EH (cell line): ENCODE data around the gene FAM180A.
"Not testable (repeated sequence)": the region's sequence is repeated elsewhere in the genome, so short reads cannot be mapped to it uniquely, and the experiment has no call there.

ENCODE experiments used
- DNase-seq: peaks from one replicate; pipeline ENCODE4 v3.0.0-alpha.2; 2015; ENCODE audit warnings: low read depth

Gene FAM180A

DNA sequence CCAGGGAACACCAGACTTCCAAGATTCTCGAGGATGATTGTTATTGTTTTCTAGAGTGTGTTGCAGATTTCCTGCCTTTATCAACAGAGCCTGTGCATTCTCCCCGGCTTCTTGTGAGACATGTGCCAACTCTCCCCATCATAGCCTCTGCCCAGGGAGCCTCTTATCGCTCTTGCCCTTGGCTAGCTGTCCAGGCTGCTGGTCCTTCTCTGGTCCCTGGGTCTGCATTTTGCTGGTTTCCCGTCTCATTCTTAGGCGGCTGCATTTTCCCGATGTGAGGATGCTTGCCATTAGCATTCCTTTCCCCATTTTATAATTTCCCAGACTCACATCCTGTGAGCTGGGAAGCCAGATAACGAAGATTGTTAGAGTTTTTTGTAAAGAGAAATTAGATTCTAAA lies 35.8 kb downstream of the FAM180A start:
- DNase-seq = peak; percentile 27

DNA sequence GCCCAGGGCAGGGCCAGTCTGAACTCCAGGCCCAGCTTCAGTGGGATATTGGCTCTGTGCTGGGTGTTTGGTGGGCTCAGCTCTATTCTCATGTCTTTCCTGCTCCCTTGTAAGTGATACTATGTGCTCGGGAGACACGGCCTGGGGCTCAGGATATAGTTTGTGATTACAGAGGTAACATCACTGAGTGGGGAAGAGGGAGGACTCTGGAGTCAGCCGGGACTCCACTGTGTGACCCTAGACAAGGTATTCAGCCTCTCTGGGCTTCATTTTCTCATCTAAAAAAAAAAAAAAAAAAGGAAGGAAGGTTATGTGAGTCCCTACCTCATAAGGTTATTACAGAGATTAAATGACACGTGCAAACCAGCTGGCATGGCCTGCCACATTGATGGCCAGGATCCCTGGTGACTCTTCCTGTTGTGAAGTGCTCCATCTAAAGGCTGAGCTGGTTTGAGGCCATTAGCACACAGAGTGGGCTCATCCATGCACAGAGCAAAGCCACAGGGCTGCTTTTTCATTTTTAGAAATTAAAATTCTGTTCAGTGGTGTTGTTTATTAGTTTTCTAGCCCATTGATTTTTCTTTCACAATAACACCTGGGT lies 36.3 kb downstream of the FAM180A start:
- peak; percentile 13 for DNase-seq

DNA sequence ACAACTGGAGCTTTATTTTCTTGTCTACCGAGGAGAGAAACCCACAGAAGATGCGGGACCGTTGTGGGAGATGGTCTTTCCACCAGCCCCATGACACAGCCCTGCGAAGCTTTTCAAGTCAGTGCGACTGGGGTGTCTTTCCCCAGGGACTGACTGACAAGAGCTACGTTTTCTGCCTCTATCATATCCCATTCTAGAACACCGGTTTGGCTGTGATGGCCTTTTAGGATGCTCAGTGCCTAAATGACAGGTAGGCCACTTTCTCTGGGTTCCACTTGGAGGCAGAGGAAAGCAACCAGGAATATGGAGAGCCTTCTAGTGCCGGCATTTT lies 37.5 kb downstream of the FAM180A start:
- DNase-seq = no peak

DNA sequence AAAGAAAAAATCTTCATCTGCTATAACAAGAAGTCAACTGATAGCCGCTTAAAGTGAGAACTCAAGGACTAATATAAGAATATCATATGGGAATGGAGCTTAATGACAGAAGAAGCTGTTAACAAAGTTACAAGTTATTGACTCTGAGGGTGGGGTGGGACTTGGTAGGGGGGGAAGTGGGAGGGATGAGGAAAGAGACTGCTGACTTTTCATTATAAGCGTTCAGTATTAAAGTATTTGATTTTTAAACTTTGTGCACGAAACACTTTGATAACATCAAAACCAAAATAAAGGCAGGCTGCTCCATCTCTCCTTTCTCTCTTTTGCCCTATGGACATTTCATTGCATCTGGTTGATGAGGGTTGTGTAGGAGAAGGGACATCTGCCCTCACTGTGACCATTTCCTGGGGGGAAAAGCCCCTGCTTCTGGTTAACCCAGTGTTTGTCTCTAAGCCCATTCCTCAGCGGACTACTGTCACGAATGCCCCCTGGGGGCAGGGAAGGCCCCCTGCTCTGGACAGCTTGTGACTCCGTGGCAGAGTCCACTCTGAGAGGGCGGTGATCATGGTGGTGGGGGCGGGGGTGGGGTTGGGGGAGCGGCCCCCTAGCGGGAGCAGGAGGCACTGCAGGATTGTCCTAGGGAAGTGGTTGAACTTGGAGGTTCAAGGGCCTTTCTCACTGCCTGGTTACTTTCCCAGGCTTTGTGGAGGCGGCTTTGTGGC lies 38.0 kb downstream of the FAM180A start:
- peak; percentile 9 for DNase-seq

DNA sequence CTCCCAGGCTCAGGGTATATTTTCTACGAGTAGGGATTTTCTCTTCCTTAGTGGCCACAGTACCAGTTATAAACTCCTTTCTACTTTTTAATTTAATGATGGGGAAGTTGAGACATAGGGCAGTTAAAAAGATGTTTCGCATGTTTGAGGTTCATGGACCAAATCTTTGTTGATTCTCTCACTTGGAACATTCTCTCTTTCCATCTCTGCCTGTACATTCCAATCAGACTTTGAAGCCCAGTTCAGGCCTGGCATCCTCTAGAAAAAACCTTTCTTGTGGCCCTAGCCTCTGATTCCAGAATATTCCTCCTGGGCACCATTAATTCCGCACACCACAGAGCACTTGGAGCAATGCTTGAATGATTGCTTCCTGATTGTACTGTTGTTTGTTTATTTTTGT lies 39.1 kb downstream of the FAM180A start:
- DNase-seq = peak; percentile 67

DNA sequence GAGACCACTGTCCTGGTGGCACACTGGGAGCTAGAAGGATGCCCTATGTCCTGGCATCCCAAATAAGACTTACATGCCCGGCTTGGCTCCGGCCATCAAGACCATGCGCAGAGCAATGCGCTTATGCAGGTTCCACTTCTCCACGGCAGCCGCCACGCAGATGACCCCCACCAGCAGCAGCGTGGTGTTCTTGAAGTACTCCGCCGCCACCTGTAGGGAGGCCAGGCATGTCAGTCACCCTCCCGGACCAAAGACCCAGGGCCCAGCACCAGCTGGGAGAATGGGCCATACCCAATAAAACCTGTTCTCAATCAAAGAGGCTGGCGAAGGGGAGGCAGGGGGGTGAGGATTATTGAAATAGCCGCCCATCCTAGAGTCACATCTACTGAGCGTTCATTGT lies 40.6 kb downstream of the FAM180A start:
- DNase-seq = no peak

DNA sequence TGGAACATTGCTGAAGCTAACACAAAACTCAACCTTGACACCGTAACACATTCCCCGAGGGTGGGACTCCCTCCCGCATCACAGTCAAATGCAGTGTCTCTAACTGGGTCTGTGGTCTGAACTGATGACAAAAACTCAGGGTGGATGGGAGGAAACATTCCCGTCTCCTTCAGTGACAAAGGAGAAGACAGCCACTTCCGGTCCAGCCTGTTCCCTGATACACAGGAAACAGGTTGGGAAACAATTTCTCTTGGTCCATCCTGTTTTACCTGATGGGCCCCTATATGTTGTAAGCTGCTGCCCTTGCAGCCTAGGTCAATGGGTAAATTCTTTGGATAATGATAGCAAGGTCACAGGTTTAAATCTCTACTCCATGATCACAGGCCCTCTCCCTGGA lies 41.0 kb downstream of the FAM180A start:
- DNase-seq = no peak

DNA sequence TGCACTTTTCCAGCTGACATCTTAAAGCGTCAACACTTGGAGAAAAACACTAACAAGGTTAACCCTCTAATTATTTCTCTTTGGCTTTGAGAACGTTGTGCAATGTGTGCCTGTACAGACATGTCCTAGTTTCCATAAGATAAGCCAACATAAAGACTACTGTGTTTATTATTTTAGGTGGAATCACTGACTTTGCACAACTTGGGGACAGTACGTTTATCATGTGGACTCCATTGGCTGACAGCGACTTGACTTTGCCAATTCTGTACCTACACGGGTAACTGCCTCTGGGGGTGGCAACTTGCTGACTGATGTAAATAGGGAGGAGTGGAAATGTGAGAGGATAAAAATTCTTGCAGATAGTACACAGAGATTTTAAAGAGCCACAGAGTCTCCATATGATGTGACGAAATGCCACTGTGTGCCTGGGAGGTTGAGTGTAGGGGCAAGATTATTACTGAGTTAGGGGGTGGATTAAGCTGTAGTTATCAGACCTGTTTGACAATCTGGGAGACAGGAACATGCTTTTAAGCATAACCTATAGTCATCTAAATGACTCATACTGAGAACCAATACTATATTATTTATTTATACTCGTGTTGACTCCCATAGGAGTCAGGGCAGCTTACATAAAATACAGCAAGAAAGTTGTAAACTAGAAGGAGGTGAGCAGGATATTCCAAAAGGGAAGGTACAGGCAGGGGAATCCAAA lies 41.6 kb downstream of the FAM180A start:
- DNase-seq = no peak

DNA sequence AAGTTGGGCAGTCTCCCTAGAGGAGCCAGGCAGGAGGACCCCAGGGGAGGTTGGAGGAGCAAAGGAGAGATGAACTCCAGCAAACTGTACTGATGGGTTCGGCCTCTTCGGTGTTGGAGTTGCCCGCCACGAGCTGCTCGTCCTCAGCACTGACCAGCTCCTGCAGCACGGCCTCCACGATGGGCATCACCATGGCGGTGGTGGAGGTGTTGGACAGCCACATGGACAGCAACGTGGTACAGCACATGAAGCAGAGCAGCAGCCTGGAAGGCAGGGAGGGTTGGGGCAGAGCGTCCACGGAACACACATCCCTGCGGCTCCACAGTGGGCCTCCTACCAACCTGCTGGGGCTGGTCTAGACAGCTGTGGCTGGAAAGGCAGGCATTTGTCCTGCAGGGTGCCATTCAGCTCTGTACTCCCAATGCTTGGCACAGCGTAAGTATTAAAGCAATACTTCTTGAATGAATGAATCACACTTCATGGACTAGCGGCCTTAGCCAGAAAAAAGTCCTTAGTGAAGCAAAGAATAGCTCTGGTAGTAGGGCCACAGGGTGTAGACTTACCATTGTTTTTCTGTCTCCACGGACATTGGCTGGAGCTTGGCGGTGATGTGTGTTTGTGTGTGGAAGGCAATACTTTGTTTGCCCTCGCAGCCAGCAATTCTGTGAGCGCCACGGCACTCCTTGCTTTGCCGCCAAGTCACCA lies 42.4 kb downstream of the FAM180A start:
- no peak for DNase-seq

DNA sequence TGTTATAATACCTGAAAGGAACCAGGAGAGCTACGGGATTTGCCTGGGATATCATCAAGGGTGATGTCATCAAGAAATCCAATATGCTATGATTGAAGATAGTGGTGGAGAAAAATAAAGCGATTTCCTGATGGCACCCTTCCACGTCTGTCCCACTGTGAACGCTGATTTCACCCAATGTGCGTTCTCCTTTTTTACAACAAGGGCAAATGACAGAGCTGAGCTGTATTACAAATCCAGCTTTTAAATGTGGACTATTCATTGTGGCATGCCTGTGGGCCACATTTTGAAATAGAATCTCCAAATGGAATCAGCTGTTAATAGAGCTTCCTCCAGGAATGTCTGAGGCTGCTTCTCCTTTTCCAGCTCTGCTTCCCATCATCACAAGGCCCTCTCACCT lies 43.9 kb downstream of the FAM180A start:
- DNase-seq = no peak

DNA sequence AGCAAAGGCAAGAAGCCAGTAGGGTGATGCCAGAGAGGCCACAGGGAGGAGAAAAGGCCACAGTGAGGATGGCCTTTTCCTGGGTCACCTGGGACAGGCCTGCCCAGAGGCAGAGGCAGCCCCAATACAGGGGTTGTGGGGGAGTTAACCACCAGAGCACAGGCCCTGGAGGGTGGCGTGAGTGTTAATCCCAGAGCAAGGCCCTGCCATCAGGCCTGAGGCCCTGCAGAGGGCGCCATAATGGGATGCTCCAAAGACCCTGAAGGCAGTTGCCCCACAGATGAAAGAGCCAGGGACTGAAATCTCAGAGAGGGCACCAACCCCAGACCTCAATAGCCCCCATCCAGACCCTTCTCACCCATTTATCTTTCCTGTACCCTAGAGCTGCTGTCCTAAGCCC lies 44.5 kb downstream of the FAM180A start:
- DNase-seq = no peak

DNA sequence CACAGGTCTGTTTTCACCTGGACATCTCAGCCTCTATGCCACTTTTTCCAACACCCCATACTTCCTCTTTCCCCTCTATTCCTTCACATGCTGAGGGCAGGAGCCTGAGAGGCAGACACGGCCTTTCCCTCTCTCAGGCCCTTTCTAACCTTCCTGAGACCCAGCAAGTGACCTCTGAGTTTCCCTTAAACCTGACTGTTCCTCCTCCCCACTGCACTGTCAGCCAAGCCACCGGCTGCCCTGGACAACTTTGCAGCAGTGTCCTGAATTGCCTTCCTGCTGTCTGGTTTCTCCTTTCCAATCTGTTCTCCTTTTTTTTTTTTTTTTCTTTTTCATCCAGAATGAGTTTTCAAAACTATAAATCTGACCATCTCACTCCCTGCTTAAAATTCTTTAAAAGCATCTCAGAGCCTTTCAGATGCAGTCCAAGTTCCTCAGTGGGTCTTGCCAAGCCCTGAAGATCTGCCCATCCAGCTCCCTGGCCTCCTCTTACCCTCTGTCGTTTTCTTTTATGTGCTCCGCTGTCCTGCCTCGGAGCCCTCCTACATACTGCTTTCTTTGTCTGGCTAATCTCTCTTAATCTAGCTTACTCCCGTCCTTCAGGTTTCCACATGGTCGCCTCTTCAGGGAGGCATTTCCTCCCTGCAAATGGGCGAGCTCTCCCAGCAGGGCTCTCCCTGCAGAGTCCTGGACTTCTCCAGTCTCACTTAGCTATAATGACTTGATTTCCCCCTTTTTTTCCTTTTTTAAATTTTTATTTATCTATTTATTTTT lies 51.1 kb downstream of the FAM180A start:
- no peak for DNase-seq

DNA sequence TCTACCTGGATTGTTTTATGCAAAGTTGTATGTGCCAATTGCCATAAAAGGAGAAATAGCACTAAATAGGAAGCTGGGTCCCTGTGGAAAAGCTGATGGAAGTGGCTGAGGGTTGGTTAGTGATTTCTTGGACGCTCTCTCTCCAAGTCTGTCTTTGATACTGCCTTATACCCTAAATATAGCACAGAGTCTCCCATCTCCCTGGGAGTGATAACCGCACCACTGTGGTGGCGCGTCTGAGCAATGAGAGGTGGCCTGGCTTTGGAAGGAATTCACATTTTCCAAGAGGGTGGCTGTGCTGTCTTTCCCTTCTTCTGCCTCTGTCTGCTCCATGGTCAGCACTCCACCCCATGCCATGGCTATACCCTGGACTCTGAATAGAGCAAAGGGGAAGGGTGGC lies 55.1 kb downstream of the FAM180A start:
- no peak for DNase-seq

DNA sequence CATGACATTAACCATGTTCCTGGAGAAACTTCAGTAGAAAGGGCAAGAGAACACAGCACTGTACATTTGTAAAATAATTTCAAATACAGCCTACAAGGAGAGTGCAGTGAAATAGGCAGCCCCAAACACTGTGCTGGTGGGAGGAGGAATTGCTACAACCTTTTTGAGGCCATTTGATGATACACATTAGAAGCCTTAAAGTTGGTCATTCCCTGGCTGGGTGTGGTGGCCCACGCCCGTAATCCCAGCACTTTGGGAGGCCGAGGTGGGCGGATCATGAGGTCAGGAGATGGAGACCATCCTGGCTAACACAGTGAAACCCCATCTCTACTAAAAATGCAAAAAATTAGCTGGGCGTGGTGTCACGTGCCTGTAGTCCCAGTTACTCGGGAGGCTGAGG lies 56.0 kb downstream of the FAM180A start:
- DNase-seq = not testable (repeated sequence)

DNA sequence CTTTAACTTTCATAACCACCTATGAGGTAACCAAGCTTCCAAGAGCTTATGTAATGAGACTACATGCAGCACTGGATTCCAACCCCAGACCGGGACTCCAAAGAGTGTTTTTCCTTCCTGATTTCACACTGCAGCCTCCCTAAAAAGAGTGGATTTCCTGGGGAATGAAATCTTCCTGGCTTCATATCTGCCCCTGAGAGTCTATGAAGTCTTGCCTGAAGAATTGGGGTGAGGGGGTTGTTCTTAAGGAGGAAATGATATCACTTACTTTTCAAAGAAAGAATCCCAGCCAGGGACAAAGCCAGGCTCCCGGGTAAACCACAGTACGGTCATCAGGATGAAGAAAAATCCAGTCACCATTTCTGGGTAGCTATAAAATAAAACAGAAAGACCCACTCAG lies 56.6 kb downstream of the FAM180A start:
- DNase-seq = peak; percentile 63

DNA sequence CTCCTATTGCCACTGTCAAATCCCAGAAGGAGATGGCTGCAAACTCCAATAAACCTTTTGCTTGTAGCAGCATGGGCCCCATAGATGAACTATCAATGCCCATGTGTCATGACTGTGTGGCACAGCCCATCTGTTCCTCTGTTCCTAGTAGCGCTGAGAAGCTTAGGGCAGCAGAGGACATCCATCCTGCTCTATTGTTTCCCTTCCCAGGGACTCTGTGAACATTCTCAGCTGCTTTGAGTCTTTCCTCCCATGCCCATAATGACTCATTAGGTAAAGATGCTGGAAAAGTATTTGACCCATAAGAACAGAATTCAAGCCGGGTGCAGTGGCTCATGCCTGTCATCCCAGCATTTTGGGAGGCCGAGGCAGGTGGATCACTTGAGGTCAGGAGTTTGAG lies 58.0 kb downstream of the FAM180A start:
- DNase-seq = peak; percentile 89

DNA sequence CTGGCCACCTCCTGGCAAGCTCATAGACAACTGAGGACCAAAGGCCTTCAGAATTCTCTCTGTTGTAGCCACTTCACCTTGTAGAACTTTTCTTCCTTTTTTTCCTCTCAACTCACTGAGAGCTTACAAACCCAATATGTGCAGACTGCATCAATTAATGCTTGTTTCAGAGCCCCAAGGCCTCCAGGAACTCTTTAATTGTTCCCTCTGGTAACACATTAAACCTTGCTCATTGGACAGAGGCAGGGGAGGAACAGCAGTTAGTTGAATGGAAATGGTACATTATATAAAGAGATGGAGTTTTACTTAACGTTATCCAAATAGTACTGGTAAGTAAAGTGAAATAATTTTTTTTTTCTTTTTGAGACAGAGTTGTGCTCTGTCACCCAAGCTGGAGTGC lies 61.1 kb downstream of the FAM180A start:
- DNase-seq = no peak

DNA sequence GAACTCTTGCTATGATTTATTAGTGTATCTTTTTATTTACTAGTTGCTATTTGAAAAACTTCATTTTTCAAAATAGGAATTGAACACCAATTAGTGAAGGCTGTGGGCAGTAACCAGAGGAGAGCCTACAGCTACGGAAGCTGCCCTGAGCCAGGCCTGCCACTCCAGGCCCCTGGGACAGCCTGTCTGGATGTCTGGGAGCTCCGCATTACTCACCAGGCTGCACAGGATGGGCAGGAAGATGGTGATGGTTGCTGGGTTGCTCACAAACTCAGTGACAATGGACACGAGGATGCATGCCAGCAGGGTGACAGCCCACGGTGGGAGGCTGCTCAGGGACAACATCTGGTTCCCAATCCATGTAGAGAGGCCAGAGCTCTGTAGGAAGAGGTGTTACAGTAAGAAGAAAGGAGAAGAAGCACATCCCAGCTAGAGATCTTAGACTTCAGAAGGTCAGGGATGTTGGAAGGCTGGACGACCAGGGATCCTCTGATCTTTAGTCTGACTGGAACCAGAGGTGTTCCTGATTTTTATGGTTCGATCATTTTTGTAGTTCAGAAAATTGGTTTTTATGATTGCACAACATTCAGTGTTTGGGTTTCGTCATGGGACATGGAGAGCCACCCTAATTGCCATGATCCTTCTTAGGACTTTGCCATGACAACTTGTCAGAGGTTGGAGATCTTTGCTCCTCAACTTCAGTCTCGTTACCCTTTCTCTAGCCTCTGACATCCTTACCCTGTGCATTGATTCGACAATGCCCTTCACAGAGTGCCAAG lies 63.1 kb downstream of the FAM180A start:
- peak; percentile 73 for DNase-seq

DNA sequence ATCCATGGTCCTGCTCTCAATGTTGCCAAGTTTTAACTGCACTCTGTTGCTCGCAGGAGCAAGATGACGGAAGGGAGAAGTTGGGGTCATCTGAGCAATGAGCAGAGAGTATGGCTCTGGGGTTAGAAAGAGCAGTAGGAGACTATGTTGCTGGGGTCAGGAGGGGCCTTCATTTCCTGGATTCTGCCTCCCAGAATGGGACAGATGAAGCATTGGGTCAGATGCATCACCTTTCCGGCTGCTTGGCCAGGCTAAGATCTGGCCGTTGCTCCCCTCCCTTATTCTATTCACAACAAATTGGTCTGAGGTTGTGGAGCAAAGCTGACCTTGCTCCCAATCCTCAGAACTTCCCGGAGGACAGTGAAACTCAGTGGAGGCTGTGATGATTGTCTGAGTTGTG lies 63.9 kb downstream of the FAM180A start:
- no peak for DNase-seq

DNA sequence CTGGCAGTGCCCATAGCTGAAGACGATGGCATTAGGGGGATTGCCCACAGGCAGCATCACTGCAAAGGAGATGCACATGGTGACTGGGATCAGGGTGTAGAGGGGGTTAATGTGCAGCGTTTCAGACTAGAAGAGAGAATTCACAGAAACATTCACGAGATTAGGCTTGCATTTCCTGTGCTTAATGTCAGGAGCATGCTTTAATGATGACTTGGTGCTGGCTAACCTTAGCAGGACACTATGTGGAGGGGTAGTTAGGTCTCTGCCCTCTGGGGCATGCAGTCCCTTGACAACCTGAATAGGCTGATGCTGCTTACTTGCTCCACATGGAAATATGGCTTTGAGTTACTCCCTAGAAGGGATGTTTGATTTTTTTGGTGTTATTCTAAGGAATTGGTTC lies 64.5 kb downstream of the FAM180A start:
- DNase-seq = peak; percentile 77

DNA sequence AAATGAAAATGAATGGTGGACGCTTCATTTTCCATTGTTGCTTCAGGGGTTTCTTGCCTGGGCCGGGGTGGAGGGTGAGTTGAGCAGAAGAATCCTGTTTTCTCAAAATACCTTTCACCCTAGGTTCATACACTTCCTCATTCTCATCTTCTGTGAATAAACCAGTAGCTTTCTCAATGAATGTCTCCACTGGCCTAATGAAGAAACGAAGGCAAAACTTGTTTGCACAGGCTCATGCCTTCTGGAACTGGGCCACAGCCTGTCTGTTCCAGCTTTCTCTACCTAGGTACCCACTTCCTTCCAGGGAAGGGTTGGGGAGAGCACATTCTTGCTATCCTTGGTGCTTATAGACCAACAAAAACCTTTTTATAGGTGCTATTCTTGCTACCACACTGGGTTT lies 65.0 kb downstream of the FAM180A start:
- DNase-seq = no peak
